HG03442 (cell line): ENCODE measurements around the gene STX16.
"Not testable (repeated sequence)": the region's sequence is repeated elsewhere in the genome, so short reads cannot be mapped to it uniquely, and the experiment has no call there.

Experiments used
- ATAC-seq: cut with Tn5 transposase; IDR thresholded peaks from one replicate; pipeline ENCODE4 v1.9.1; 2021; ENCODE audit warnings: mild to moderate bottlenecking, moderate library complexity; ENCODE audit not compliant: unreplicated experiment

STX16 gene

GRCh38 chr20:58636396-58636982 lies 14.6 kb upstream of the STX16 start:
- no peak for ATAC-seq

- no peak for ATAC-seq
These were observed 14.1 kb upstream of the STX16 start for GRCh38 chr20:58636983-58637421.

- no peak for ATAC-seq
These were observed 13.4 kb upstream of the STX16 start for GRCh38 chr20:58637466-58638213.

GRCh38 chr20:58638467-58639181 lies 12.5 kb upstream of the STX16 start:
- no peak for ATAC-seq

GRCh38 chr20:58639182-58640146 lies 11.6 kb upstream of the STX16 start:
- ATAC-seq = no peak

GRCh38 chr20:58640446-58640845 lies 10.6 kb upstream of the STX16 start:
- no peak for ATAC-seq

- ATAC-seq = no peak
These were observed 8.6 kb upstream of the STX16 start for GRCh38 chr20:58642441-58642840.

- not testable (repeated sequence) for ATAC-seq
These were observed 8.2 kb upstream of the STX16 start for GRCh38 chr20:58642896-58643295.

- no peak for ATAC-seq
These were observed 5.6 kb upstream of the STX16 start for GRCh38 chr20:58645412-58645968.

- no peak for ATAC-seq
These were observed 4.8 kb upstream of the STX16 start for GRCh38 chr20:58646257-58646656.

- no peak for ATAC-seq
These were observed 4.4 kb upstream of the STX16 start for GRCh38 chr20:58646703-58647102.

GRCh38 chr20:58647162-58647795 lies 3.8 kb upstream of the STX16 start:
- no peak for ATAC-seq

- no peak for ATAC-seq
These were observed 3.1 kb upstream of the STX16 start for GRCh38 chr20:58647796-58648501.

GRCh38 chr20:58648502-58648825 lies 2.6 kb upstream of the STX16 start:
- ATAC-seq = not testable (repeated sequence)

GRCh38 chr20:58649288-58650180 lies 1.5 kb upstream of the STX16 start:
- no peak for ATAC-seq

GRCh38 chr20:58650181-58650775 lies 805 bp upstream of the STX16 start:
- peak; percentile 12 for ATAC-seq

- ATAC-seq = no peak
These were observed 469 bp downstream of the STX16 start for GRCh38 chr20:58651559-58651945.

GRCh38 chr20:58651946-58652605 lies 993 bp downstream of the STX16 start:
- ATAC-seq = peak; percentile 31
